Fibroblast of peridontal ligament (primary cell): ENCODE data around the gene PHF12.
"Not testable (repeated sequence)": the region's sequence is repeated elsewhere in the genome, so short reads cannot be mapped to it uniquely, and the experiment has no call there.

Experiments used
- DNase-seq: peaks from one replicate; pipeline ENCODE4 v3.0.0-alpha.2; 2010; ENCODE audit errors: extremely low read depth

PHF12 gene

DNA sequence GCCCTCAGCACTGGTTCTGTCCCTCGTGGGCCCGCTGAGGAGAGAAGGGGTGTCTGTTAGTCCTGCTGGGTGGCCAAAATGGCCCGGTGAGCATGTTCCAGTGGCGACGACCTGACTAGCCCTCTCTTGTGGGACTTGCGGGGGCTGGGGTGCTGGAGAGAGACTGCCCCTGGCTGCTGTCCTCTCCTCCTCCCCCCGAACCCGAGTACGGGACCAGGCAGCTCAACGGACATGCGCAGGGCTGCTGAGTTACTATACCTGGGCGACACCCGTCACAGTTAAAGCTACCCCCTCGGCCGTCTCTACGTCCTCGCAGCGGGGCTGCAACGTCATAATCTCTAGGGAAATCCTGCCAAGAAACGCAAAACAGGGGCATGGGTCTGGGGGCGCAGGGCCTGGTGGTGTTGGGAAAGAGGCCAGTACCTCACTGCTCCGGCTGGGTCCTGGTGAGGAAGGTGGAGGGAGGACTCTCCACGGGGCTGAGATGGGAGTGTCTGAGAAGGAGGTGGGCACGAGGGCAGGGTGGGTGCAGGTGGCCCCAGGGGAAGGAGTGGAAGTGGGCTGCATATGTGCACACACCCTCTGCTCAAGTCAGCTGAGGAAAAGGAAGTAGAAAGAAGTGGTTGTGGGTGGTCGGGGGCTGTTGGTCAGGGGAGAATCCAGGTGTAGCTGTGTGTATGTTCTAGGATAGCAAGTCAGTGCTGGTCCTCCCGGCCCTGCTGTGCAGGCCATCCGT lies 67.2 kb downstream of the PHF12 start:
- no peak for DNase-seq

GRCh38 chr17:28882154-28882895 lies 69.0 kb downstream of the PHF12 start:
- DNase-seq = no peak

- DNase-seq = no peak
Measured at GRCh38 chr17:28881533-28882056, 69.7 kb downstream of the PHF12 start.

- no peak for DNase-seq
Measured at GRCh38 chr17:28880572-28880945, 70.8 kb downstream of the PHF12 start.

GRCh38 chr17:28879886-28880571 lies 71.3 kb downstream of the PHF12 start:
- DNase-seq = no peak

DNA sequence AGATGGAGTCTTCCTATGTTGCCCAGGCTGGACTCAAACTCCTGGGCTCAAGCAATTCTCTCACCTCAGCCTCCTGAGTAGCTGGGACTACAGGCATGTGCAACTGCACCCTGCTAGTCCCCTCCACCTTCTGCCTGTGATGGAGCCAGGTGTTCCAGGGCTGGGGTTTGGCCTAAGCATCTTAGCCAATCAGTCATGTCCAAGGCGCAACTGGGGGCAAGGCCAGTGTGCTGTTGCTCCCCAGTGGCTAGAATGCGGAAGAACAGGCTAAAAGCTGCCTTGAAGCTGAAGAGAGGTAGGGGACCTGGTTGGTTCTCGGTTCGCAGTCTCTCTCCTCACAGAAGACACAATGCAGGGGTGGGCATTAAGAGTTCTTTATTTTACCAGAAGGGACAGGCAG lies 72.3 kb downstream of the PHF12 start:
- DNase-seq = peak; percentile 22

DNA sequence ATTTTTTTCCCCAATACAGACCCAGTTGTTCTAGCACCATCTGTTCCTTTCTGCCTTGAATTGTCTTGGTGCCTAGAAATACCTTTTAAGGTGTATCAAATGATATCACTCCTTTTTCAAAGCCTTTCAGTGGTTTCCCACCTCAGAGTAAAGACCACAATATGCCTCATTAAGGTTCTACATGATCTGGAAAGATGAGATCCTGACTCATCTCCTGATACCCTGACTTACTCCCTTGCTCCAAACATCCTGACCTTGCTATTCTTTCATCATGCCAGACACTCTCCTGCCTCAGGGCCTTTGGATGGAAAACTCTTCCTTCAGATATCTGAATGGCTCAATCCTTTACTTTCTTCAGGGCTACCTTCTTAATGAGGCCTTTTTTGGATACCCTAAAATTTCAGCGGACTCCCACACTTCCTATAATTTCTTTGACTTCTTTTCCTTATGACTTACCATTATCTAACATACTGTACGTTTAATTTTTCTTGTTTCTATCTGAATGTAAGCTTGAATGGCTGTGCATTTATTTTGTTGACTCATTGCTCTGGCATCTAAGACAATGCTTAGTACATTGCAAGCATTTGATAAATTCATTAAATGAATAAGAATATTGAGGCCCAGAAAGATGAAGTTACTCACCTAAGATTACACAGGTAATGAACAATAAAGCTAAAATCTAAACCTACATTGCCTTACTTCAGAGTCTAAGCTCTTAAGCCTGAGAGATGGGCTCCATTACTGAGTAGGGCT lies 73.0 kb downstream of the PHF12 start:
- DNase-seq = no peak

DNA sequence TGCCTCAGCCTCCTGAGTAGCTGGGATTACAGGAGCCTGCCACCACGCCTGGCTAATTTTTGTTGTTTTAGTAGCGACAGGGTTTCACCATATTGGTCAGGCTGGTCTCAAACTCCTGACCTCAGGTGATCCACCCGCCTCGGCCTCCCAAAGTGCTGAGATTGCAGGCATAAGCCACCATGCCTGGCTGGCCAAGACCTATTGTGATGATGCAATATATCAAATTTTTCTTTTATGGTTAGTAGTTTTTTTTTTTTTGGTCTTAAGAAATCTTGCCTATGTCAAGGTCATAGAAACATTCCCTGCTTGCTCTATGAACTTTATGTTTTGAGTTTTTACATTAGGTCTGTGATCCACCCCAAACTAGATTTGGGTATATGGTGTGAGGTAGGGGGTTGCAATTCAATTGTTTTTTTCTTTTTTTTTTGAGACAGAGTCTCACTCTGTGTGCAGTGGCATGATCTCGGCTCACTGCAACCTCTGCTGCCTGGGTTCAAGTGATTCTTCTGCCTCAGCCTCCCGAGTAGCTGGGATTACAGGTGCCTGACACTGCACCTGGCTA lies 74.1 kb downstream of the PHF12 start:
- not testable (repeated sequence) for DNase-seq

DNA sequence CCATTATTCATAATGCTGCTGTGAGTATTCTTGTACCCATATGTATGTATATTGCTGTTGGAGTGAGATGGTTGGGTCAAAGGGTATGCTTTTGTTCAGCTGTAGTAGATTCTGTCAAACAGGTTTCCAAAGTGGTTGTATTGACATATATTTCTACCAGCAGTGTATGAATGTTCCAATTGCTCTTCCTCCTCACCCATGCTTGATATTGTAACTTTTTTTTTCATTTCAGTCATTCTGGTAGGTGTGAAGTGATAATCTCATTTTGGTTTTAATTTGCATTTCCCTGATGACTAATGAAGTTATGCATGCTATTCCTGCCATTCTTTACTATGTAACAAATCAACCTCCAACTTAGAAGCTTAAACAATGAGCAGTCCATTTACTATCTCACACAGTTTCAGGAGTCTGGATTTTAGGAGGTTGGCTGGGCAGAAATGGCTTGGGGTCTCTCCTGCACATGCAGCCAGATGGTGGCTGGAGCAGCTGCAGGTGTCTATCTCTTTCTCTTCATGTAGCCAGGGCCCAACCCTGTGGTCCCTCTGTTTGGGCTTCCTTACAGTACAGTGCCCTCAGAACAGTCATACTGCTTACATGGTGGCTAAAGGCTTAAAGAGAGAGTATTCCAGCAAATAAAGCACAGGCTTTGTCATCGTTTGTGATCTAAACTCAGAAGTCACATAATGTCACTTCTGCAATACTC lies 75.3 kb downstream of the PHF12 start:
- DNase-seq = no peak

- DNase-seq = no peak
Measured at GRCh38 chr17:28874750-28875149, 76.6 kb downstream of the PHF12 start.

DNA sequence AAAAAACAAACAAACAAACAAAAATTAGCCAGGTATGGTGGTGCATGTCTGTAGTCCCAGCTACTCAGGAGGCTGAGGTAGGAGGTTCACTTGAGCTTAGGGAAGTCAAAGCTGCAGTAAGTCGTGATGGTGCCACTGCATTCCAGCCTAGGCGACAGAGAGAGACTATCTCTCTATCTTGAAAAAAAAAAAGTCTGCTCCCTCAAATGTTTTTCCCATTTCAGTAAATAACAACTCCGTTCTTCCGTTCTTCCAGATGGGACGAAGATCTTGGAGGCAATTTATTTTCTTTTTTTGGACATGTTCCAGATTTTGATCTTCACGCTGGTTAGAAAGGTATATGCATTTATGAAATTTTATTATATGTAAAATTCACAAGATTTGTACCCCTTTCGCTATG lies 77.5 kb downstream of the PHF12 start:
- no peak for DNase-seq

DNA sequence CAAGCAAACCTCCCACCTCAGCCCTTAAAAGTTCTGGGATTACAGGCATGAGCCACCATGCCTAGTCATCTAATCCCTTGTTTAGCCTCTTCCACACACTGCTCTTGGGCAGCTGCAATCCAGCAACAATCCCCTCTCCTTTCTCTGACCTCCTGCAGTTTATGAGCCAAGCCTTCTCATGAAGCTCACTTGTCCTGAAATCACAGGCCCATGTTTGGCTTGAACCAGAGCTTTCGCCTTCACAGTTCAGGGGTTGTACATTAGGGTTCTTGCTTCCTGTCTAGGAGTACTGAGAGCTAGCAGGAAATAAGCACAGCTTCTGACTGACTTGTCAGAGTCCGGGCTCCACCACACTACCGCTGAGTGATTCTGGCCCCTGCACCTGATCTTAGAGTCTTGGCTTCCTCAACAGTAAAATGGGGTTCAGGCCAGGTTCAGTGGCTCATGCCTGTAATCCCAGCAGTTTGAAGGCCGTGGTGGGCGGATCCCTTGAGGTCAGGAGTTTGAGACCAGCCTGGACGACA lies 80.2 kb downstream of the PHF12 start:
- no peak for DNase-seq

GRCh38 chr17:28867276-28867675 lies 84.0 kb downstream of the PHF12 start:
- DNase-seq = no peak

DNA sequence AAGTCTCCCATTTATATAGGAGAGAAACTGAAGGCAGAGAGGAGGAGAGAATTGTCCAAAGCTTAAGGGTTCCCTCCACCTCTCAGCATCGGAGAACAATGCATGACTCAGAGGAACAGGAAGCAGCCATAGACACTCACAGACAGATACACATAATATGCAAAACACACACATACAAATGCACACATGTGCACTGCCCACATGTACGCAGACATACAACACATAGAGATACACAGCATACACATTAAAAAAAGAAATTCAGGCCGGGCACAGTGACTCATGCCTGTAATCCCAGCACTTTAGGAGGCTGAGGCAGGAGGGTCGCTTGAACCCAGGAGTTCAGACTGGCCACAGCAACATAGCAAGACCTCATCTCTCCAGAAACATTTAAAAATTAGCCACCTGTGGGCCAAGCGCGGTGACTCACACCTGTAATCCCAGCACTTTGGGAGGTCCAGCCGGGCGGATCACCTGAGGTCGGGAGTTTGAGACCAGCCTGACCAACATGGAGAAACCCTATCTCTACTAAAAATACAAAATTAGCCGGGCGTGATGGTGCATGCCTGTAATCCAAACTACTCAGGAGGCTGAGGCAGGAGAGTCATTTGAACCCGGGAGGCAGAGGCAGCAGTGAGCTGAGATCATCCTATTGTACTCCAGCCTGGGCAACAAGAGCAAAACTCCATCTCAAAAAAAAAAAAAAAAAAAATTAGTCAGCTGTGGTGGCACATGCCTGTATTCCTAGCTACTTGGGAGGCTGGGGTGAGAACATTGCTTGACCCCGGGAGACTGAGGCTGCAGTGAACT lies 85.2 kb downstream of the PHF12 start:
- DNase-seq = no peak

DNA sequence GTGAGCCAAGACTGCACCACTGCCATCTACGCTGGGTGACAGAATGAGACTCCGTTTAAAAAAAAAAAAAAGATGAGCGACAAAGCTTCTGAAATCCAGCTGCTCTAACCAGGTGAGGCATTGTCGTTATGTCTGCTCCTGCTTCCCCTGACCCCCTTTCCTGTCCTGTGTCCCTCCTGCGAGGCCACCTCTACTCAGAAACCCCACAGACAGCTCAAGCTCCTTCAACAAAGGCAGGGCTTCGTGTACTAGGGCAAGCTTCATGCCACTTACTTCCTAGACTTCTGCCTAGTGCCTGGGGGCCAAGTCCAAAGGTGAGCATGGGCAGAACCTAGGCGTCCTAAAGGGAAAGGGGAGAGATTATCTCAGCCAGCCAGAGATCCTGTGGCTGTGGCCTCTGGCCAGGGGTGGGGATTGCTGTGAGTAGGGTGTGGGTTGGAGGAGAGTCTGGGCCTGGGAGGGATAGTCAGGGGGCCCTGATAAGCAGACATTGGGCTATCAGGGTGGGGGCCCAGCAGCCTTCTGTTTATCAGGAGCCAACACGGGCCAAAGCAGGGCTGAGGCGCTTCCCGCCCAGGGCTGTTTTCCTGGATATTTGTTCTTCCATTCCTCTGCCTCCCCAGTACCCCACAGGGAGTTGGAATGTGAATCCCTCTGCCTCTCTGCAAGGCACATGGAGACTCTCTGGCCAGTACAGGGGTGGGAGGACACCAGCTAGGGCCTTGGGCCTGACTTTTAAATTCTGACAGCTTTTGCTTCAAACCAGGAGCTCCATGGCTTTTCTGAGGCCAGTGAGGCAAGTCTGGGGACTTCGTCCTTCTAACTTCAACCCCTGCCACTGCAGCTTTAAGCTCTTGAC lies 86.1 kb downstream of the PHF12 start:
- DNase-seq = no peak

DNA sequence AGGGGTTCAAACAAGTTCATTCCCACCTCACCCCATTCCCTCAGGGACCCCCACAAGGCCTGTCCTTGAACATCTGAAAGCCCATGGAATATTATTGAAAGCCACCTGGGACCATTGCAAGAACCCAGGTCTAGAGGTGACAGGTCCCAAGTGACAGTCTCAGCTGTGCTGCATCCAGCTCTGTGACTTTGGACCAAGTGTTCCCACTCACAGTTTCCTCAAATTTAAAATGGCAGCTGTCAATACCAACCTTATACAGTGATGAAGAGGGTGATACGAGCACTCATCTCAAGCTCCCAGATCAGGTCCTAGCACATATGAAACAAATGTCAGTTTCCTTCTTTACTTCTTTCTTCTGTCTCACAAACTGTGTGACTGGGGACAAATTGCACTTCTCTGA lies 87.4 kb downstream of the PHF12 start:
- DNase-seq = no peak

DNA sequence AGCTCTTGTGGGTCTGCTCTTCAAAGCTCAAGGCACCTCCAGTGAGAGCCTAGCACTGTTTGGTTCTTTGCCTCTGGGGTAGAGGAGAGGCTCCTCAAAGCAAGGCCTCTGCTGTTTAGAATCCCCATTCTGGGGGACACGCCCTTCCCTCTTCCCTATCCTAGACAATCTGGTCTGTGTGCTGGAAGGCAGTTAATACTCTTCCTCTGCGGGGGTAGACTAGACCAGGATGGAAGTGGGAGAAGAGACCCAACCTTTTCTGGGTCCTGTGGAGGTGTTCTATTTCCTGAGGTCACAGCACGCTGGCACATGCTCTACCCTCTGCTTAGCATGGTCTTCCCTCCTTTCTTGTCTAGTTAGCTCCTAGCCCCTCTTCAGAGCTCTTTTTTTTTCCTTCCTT lies 88.8 kb downstream of the PHF12 start:
- DNase-seq = no peak

- DNase-seq = no peak
Measured at GRCh38 chr17:28861393-28862203, 89.7 kb downstream of the PHF12 start.
